Cardiac fibroblast (primary cell): ENCODE measurements around the gene APRT.
A peak's percentile ranks its signal among the peaks of the same experiment; 100 is the strongest.

Source experiments
- DNase-seq, 2 donors: peaks; one replicate each; pipeline versions ENCODE4 v3.0.0 to v3.0.0-alpha.2; 2010; ENCODE audit warnings: low read depth in 2 of 2
- H3K4me3 ChIP-seq, 2 donors: replicated peaks in 1 of 2; 1 replicate in 1 of 2; 2 replicates in 1 of 2; pipeline ENCODE4 v1.5.1; 2011; ENCODE audit warnings: low read depth in 2 of 2, low read length in 2 of 2, mild to moderate bottlenecking in 2 of 2, moderate library complexity in 1 of 2
- CTCF ChIP-seq: IDR thresholded peaks from one replicate; pipeline ENCODE4 v1.5.1; 2011; ENCODE audit warnings: low read depth, mild to moderate bottlenecking, low read length, inconsistent platforms

Gene APRT

GRCh38 chr16:88812513-88813268 lies 963 bp upstream of the APRT start:
- peak; percentile 62 to 64 for DNase-seq
- peak overlapping the region; percentile 50 to 77 for H3K4me3 ChIP-seq
- TF ChIP-seq CTCF, result no peak

- no peak for TF ChIP-seq CTCF
- peak overlapping the region; percentile 71 to 77 for H3K4me3 ChIP-seq
- DNase-seq, result peak; percentile 78 to 86
Observed at GRCh38 chr16:88810912-88811768, 588 bp downstream of the APRT start.

- no peak for TF ChIP-seq CTCF
- DNase-seq, result peak in 1 of 2 donors; percentile 12
- H3K4me3 ChIP-seq, result peak overlapping the region; percentile 71 to 77
Observed at GRCh38 chr16:88810166-88810911, 1.4 kb downstream of the APRT start.

GRCh38 chr16:88809676-88810165 lies 2.0 kb downstream of the APRT start:
- peak overlapping the region; percentile 71 to 77 for H3K4me3 ChIP-seq
- TF ChIP-seq CTCF, result no peak
- no peak for DNase-seq

- TF ChIP-seq CTCF, result no peak
- DNase-seq, result no peak
- H3K4me3 ChIP-seq, result no peak overlapping the region
Observed at GRCh38 chr16:88809068-88809675, 2.6 kb downstream of the APRT start.
